H1 (cell line): ENCODE measurements around the gene EPB41L1. TPM values are rescaled to one million over a fixed set of nuclear protein-coding genes. Genes with fewer than 3 reads are reported as not detected.

Source experiments
- CTCF ChIA-PET: fragments of 300-600 bp; sonication (Branson Sonifier 250); formaldehyde crosslinking; loops from one replicate; lab custom pipeline; 2021; ENCODE audit not compliant: partially characterized antibody; lab: Charles Lee
- POLR2A ChIA-PET: fragments of 300-600 bp; sonication (Branson Sonifier 250); formaldehyde crosslinking; loops from one replicate; lab custom pipeline; 2021; ENCODE audit warnings: inconsistent platforms; ENCODE audit not compliant: partially characterized antibody; lab: Charles Lee
- DNase-seq, 2 experiments: peaks; one replicate each; pipeline versions ENCODE4 v3.0.0 to v3.0.0-alpha.2; 2010 to 2022; ENCODE audit warnings: low spot score in 2 of 2, low read depth in 1 of 2, mixed read lengths in 1 of 2
- FAIRE-seq: peaks from 2 replicates; lab custom pipeline; 2011; peaks lifted over from hg19 to GRCh38; lab: Jason Lieb, UNC
- H2AFZ ChIP-seq: 2 replicates; pipeline ENCODE4 v1.8.1; 2012; ENCODE audit warnings: low read length, inconsistent platforms
- H2AK5ac ChIP-seq: 2 replicates; pipeline ENCODE4 v1.6.1; 2013; ENCODE audit warnings: low read depth, low read length
- H2BK120ac ChIP-seq: replicated peaks from 2 replicates; pipeline ENCODE3; 2013; ENCODE audit warnings: low read depth, low read length, inconsistent platforms
- H2BK12ac ChIP-seq: 2 replicates; pipeline ENCODE4 v1.6.1; 2013; ENCODE audit warnings: low read depth, low read length
- H2BK15ac ChIP-seq: 2 replicates; pipeline ENCODE4 v1.6.1; 2013; ENCODE audit warnings: low read length
- H2BK20ac ChIP-seq: 2 replicates; pipeline ENCODE4 v1.6.1; 2013; ENCODE audit warnings: low read length
- H2BK5ac ChIP-seq: 2 replicates; pipeline ENCODE4 v1.6.1; 2013; ENCODE audit warnings: low read depth, low read length
- H3K14ac ChIP-seq: 2 replicates; pipeline ENCODE4 v1.6.1; 2013; ENCODE audit warnings: inconsistent platforms; ENCODE audit not compliant: insufficient read length
- H3K18ac ChIP-seq: 2 replicates; pipeline ENCODE4 v1.6.1; 2013; ENCODE audit warnings: low read length; ENCODE audit errors: extremely low read depth
- H3K23ac ChIP-seq: 2 replicates; pipeline ENCODE4 v1.6.1; 2013; ENCODE audit warnings: inconsistent platforms; ENCODE audit not compliant: insufficient read length
- H3K23me2 ChIP-seq: 2 replicates; pipeline ENCODE4 v1.6.1; 2013; ENCODE audit warnings: low read depth, low read length
- H3K27ac ChIP-seq: 2 replicates; pipeline ENCODE4 v1.6.1; 2011; ENCODE audit warnings: low read depth, low read length, inconsistent platforms
- H3K27me3 ChIP-seq, 4 experiments: replicated peaks in 1 of 4; 1 replicate in 1 of 4; 2 replicates in 3 of 4; pipeline versions ENCODE4 v1.6.1 to v1.8.1; 2011 to 2013; ENCODE audit warnings: low read length in 3 of 4, mild to moderate bottlenecking in 3 of 4, inconsistent platforms in 2 of 4, mixed read lengths in 2 of 4, moderate library complexity in 1 of 4; ENCODE audit not compliant: control insufficient read depth in 3 of 4, insufficient read depth in 3 of 4; ENCODE audit errors: extremely low read depth in 1 of 4
- H3K36me3 ChIP-seq, 4 experiments: 2 replicates each; pipeline versions ENCODE4 v1.6.1 to v1.8.1; 2011 to 2013; ENCODE audit warnings: mild to moderate bottlenecking in 4 of 4, low read length in 3 of 4, moderate library complexity in 2 of 4, control low read depth in 1 of 4, inconsistent platforms in 1 of 4; ENCODE audit not compliant: insufficient read depth in 4 of 4, control insufficient read depth in 2 of 4
- H3K4ac ChIP-seq: replicated peaks from 2 replicates; pipeline ENCODE3; 2013; ENCODE audit warnings: low read length, low read depth, mixed read lengths, inconsistent platforms; ENCODE audit not compliant: insufficient read length
- H3K4me1 ChIP-seq, 4 experiments: replicated peaks in 1 of 4; 1 replicate in 1 of 4; 2 replicates in 3 of 4; pipeline versions ENCODE4 v1.6.1 to v1.8.1; 2011 to 2013; ENCODE audit warnings: low read length in 3 of 4, inconsistent platforms in 2 of 4, mixed read lengths in 1 of 4; ENCODE audit not compliant: insufficient read depth in 4 of 4, control insufficient read depth in 3 of 4
- H3K4me2 ChIP-seq, 2 experiments: 2 replicates each; pipeline versions ENCODE4 v1.6.1 to v1.8.1; 2011 to 2013; ENCODE audit warnings: low read depth in 2 of 2, low read length in 2 of 2, control low read depth in 1 of 2, inconsistent platforms in 1 of 2, mild to moderate bottlenecking in 1 of 2; ENCODE audit not compliant: insufficient read depth in 1 of 2
- H3K4me3 ChIP-seq, 4 experiments: fragments of 200-600, 300-600 bp in 1 of 4; sonication (generic), shearing (Covaris generic), sonication (Bioruptor Twin) in 1 of 4; 2 replicates each; pipeline versions ENCODE4 v1.5.1 to v1.8.1; 2011 to 2016; ENCODE audit warnings: low read length in 4 of 4, low read depth in 3 of 4, control low read depth in 2 of 4, inconsistent platforms in 2 of 4, mild to moderate bottlenecking in 2 of 4, mixed read lengths in 1 of 4, moderate library complexity in 1 of 4; ENCODE audit not compliant: insufficient read depth in 2 of 4; ENCODE audit errors: extremely low read depth in 1 of 4
- H3K56ac ChIP-seq: replicated peaks from 2 replicates; pipeline ENCODE3; 2013; ENCODE audit warnings: low read depth, mild to moderate bottlenecking, mixed read lengths, low read length, inconsistent platforms; ENCODE audit not compliant: insufficient read length
- H3K79me1 ChIP-seq: 2 replicates; pipeline ENCODE4 v1.6.1; 2013; ENCODE audit warnings: low read depth, low read length, control low read depth
- H3K79me2 ChIP-seq, 2 experiments: 2 replicates each; pipeline versions ENCODE4 v1.6.1 to v1.8.1; 2012 to 2013; ENCODE audit warnings: low read length in 2 of 2, mild to moderate bottlenecking in 2 of 2, inconsistent platforms in 1 of 2; ENCODE audit not compliant: insufficient read depth in 2 of 2, control insufficient read depth in 1 of 2
- H3K9ac ChIP-seq, 4 experiments: replicated peaks in 1 of 4; 1 replicate in 1 of 4; 2 replicates in 3 of 4; pipeline versions ENCODE4 v1.6.1 to v1.8.1; 2011 to 2013; ENCODE audit warnings: low read depth in 3 of 4, low read length in 3 of 4, control low read depth in 2 of 4, mild to moderate bottlenecking in 2 of 4, moderate library complexity in 2 of 4, inconsistent platforms in 1 of 4; ENCODE audit errors: extremely low read depth in 1 of 4
- H3K9me3 ChIP-seq, 2 experiments: 2 replicates each; pipeline versions ENCODE4 v1.6.1 to v1.8.1; 2012 to 2013; ENCODE audit warnings: mild to moderate bottlenecking in 2 of 2, moderate library complexity in 2 of 2, control low read depth in 1 of 2, inconsistent platforms in 1 of 2, low read depth in 1 of 2, low read length in 1 of 2, mixed read lengths in 1 of 2; ENCODE audit not compliant: insufficient read depth in 2 of 2
- H4K20me1 ChIP-seq, 2 experiments: replicated peaks in 1 of 2; 2 replicates each; pipeline versions ENCODE3 to v1.8.1; 2011 to 2013; ENCODE audit warnings: inconsistent platforms in 2 of 2, low read length in 2 of 2, mild to moderate bottlenecking in 1 of 2; ENCODE audit not compliant: insufficient read depth in 2 of 2, control insufficient read depth in 1 of 2
- H4K5ac ChIP-seq: 2 replicates; pipeline ENCODE4 v1.6.1; 2013; ENCODE audit warnings: low read length, low read depth, mixed read lengths, inconsistent platforms; ENCODE audit not compliant: insufficient read length
- H4K8ac ChIP-seq: 2 replicates; pipeline ENCODE4 v1.8.0; 2013; ENCODE audit warnings: mild to moderate bottlenecking, moderate library complexity, low read length, inconsistent platforms; ENCODE audit not compliant: insufficient read depth; ENCODE audit errors: extremely low read depth
- H4K91ac ChIP-seq: replicated peaks from 2 replicates; pipeline ENCODE3; 2013; ENCODE audit warnings: low read length, mixed read lengths, inconsistent platforms; ENCODE audit not compliant: insufficient read length
- CEBPB ChIP-seq: IDR thresholded peaks from 2 replicates; pipeline ENCODE4 v1.6.1; 2012; ENCODE audit warnings: low read depth, low read length
- EZH2 ChIP-seq: fragments of 200-600 bp; sonication (generic); IDR thresholded peaks from 2 replicates; pipeline ENCODE4 v1.7.1; 2012; ENCODE audit warnings: low read depth, mild to moderate bottlenecking, moderate library complexity, low read length, inconsistent platforms; ENCODE audit not compliant: severe bottlenecking
- GABPA ChIP-seq: IDR thresholded peaks from 2 replicates; pipeline ENCODE4 v1.6.1; 2011; ENCODE audit warnings: mild to moderate bottlenecking, low read length, moderate library complexity, borderline replicate concordance; ENCODE audit not compliant: insufficient read depth
- HDAC2 ChIP-seq, 2 experiments: fragments of 300-600 bp in 1 of 2; sonication (generic) in 1 of 2; IDR thresholded peaks; 2 replicates each; pipeline ENCODE4 v1.6.1; 2011 to 2012; ENCODE audit warnings: low read depth in 2 of 2, low read length in 2 of 2, mild to moderate bottlenecking in 2 of 2, moderate library complexity in 2 of 2, borderline replicate concordance in 1 of 2, inconsistent platforms in 1 of 2
- POLR2AphosphoS5 ChIP-seq: IDR thresholded peaks from 2 replicates; pipeline ENCODE4 v1.6.1; 2011; ENCODE audit warnings: low read depth, low read length
- RBBP5 ChIP-seq: IDR thresholded peaks from 2 replicates; pipeline ENCODE4 v1.7.1; 2012; ENCODE audit warnings: low read depth, mild to moderate bottlenecking, inconsistent platforms, low read length, moderate library complexity, borderline replicate concordance
- YY1 ChIP-seq: IDR thresholded peaks from 2 replicates; pipeline ENCODE4 v1.6.1; 2011; ENCODE audit warnings: low read depth, mild to moderate bottlenecking, low read length
- ZNF274 ChIP-seq: IDR thresholded peaks from 2 replicates; pipeline ENCODE4 v1.7.0; 2012; ENCODE audit warnings: low read length, borderline replicate concordance; ENCODE audit errors: extremely low read depth
- WGBS, 2 experiments: shearing (Covaris generic) in 1 of 2; methylation state at CpG; one replicate each; pipeline versions ENCODE4 v1.1.6 to v1.1.7; 2013 to 2015; ENCODE audit warnings: low lambda C conversion rate in 2 of 2, mixed read lengths in 2 of 2, inconsistent platforms in 1 of 2, low coverage in 1 of 2, missing lambda C conversion rate in 1 of 2; ENCODE audit not compliant: insufficient replicate concordance in 2 of 2, insufficient coverage in 1 of 2, insufficient read length in 1 of 2; ENCODE audit errors: extremely low coverage in 1 of 2, missing lambda C conversion rate in 1 of 2; 5-methylcytosine and 5-hydroxymethylcytosine counted together
- polyA plus RNA-seq, 7 experiments: library from polyadenylated mRNA; depleted of rRNA in 3 of 7; stranded (reverse) in 5 of 7; unstranded in 2 of 7; fragments of >200 nt in 5 of 7; fragments of 200-250 nt in 2 of 7; gene quantifications; 1 replicate in 5 of 7; 2 replicates in 1 of 7; 4 replicates in 1 of 7; pipeline versions ENCODE4 v1.2.1 to v1.2.3, GENCODE V29; 2011 to 2013; ENCODE audit warnings: missing spikeins in 2 of 7, mixed read lengths in 2 of 7
- total RNA-seq: library from RNA; stranded (reverse); fragmentation: NEBNext Ultra II Directional; extraction: Animal tissue kit (Norgen Biotek cat#: 25700); gene quantifications from 2 replicates; pipeline ENCODE4 v1.2.1, GENCODE V29; 2021

Gene EPB41L1
- total and polyA plus RNA-seq, 2 of the 8 experiments (the other 6 are each of a cell fraction or from before 2014, with no cell fraction given), result 14.8 to 36.0 TPM

GRCh38 chr20:36167902-36168503 is 13.5 kb downstream of the EPB41L1 start:
- no peaks in the 10 kb centered on the region for H3K23me2 ChIP-seq
- no peak overlapping the region for H3K27ac ChIP-seq
- H3K9ac ChIP-seq, result no peak overlapping the region
- no peaks in the 10 kb centered on the region for H3K36me3 ChIP-seq
- WGBS, 2 experiments, result 92% methylated on average over 4 of the region's 4 CpGs; no CpG with 5 or more reads in 1 of the 2 experiments
- no peak overlapping the region for H2BK5ac ChIP-seq
- no peaks in the 10 kb centered on the region for H3K27me3 ChIP-seq
- no peak overlapping the region for H3K4me2 ChIP-seq
- H3K4ac ChIP-seq, result no peak overlapping the region
- H3K4me3 ChIP-seq, result no peak overlapping the region
- H2BK12ac ChIP-seq, result 0 out of 2 replicates have a peak overlapping the region, but pooled peaks have one; percentile 27
- H3K18ac ChIP-seq, result no peak overlapping the region
- H2BK120ac ChIP-seq, result no peak overlapping the region
- no peak overlapping the region for H3K14ac ChIP-seq
- no peak overlapping the region for H2AFZ ChIP-seq
- H3K9me3 ChIP-seq, result no peaks in the 10 kb centered on the region
- H3K23ac ChIP-seq, result no peak overlapping the region
- no peak overlapping the region for H2BK15ac ChIP-seq
- no peak overlapping the region for H3K56ac ChIP-seq
- no peaks in the 10 kb centered on the region; the same call in 1 of the 2 replicates for H3K79me1 ChIP-seq
- no peak overlapping the region for H4K8ac ChIP-seq
- no peak overlapping the region for H4K5ac ChIP-seq
- ChIA-PET POLR2A (no interaction called here), CTCF (interaction anchor here (0.6 to 4.3 kb wide), 8 partner anchors 11 to 325 kb away, joined by 3 to 38 read pairs (median 3); no protein-coding TSS in a partner anchor)
- TF ChIP-seq EZH2 (no peak), YY1 (no peak), RBBP5 (no peak), HDAC2 (IDR thresholded peaks at IDR 0.05; ENCODE audit: borderline replicate concordance in 1 of 2, low read depth in 2 of 2, low read length in 2 of 2) (no peak), ZNF274 (no peak), POLR2AphosphoS5 (no peak), GABPA (no peak), CEBPB (no peak)
- H4K20me1 ChIP-seq, result peaks cover 0 to 2% of the 10 kb centered on the region in 2 experiments
- H4K91ac ChIP-seq, result no peak overlapping the region
- H2BK20ac ChIP-seq, result no peak overlapping the region
- H3K79me2 ChIP-seq, result no peaks in the 10 kb centered on the region
- H3K4me1 ChIP-seq, result peaks cover 0 to 2% (median under 1%) of the 10 kb centered on the region in 4 experiments; a peak in 1 of 7 replicates
- H2AK5ac ChIP-seq, result no peak overlapping the region
- FAIRE-seq (no peak), DNase-seq (no peak)
